ENCODE measurements around the gene SLC39A11.
"Not testable (repeated sequence)": the region's sequence is repeated elsewhere in the genome, so short reads cannot be mapped to it uniquely, and the experiment has no call there.

Gene SLC39A11

GRCh38 chr17:73092523-73093135, at the start of gene SLC39A11:
TSS of gene SLC39A11 (minus strand) at chr17:73092688. CDS start at chr17:73088764, 3,924 bp downstream.
- peak; percentile 92 for DNase-seq

- no peak for DNase-seq
These were observed 48.9 kb upstream of the SLC39A11 start for GRCh38 chr17:73141411-73141810.

- DNase-seq = no peak
These were observed 48.1 kb upstream of the SLC39A11 start for GRCh38 chr17:73140566-73140965.

GRCh38 chr17:73139296-73139695, 46.8 kb upstream of the SLC39A11 start:
- no peak for DNase-seq

GRCh38 chr17:73138541-73139138, 46.2 kb upstream of the SLC39A11 start:
- no peak for DNase-seq

GRCh38 chr17:73137376-73137775, 44.9 kb upstream of the SLC39A11 start:
- no peak for DNase-seq

GRCh38 chr17:73135766-73136165, 43.3 kb upstream of the SLC39A11 start:
- DNase-seq = no peak

- DNase-seq = no peak
These were observed 41.6 kb upstream of the SLC39A11 start for GRCh38 chr17:73133911-73134649.

- DNase-seq = no peak
These were observed 39.6 kb upstream of the SLC39A11 start for GRCh38 chr17:73132085-73132492.

- not testable (repeated sequence) for DNase-seq
These were observed 39.0 kb upstream of the SLC39A11 start for GRCh38 chr17:73131439-73131838.

- no peak for DNase-seq
These were observed 38.5 kb upstream of the SLC39A11 start for GRCh38 chr17:73130977-73131376.

- no peak for DNase-seq
These were observed 36.0 kb upstream of the SLC39A11 start for GRCh38 chr17:73128496-73128895.

- no peak for DNase-seq
These were observed 34.4 kb upstream of the SLC39A11 start for GRCh38 chr17:73126716-73127473.

- DNase-seq = no peak
These were observed 31.3 kb upstream of the SLC39A11 start for GRCh38 chr17:73123606-73124320.

- DNase-seq = no peak
These were observed 30.6 kb upstream of the SLC39A11 start for GRCh38 chr17:73122953-73123605.

GRCh38 chr17:73121506-73121905, 29.0 kb upstream of the SLC39A11 start:
- no peak for DNase-seq

GRCh38 chr17:73119631-73120030, 27.1 kb upstream of the SLC39A11 start:
- no peak for DNase-seq

- DNase-seq = no peak
These were observed 26.5 kb upstream of the SLC39A11 start for GRCh38 chr17:73118951-73119391.

- no peak for DNase-seq
These were observed 25.7 kb upstream of the SLC39A11 start for GRCh38 chr17:73118139-73118538.

- DNase-seq = no peak
These were observed 19.8 kb upstream of the SLC39A11 start for GRCh38 chr17:73112246-73112645.

- DNase-seq = no peak
These were observed 18.9 kb upstream of the SLC39A11 start for GRCh38 chr17:73111386-73111785.

GRCh38 chr17:73107191-73107590, 14.7 kb upstream of the SLC39A11 start:
- DNase-seq = no peak

Data from stimulated activated CD4-positive, alpha-beta T cell treated with anti-CD3 and anti-CD28 coated beads, Interleukin-4, amount 100 ng/mL, for 24 hours (primary cell).